ENCODE measurements around the gene CFI. TPM values are rescaled to one million over a fixed set of nuclear protein-coding genes. Genes with fewer than 3 reads are reported as not detected.

Gene CFI
- total RNA-seq, 4 donors from 2014 or later, result 48.4 to 141 (median 72.9) TPM

DNA sequence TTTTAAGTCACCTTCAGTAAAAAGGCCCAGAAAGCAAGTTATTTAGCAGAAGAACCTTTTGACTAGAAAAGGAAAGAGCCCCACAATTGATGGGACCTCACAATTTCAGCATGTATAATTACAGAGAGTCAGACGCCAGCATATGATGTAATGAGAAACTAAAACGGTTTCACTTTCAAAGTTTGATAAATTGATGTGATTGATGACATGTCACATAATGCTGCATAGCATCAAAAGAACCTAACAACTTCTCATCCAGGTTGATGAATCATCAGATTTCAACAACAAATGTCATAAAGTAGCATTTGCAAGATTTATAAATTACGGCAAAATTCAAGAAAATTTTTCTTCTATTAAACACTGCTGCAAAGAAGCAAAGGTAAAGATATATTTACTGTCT, 9.9 kb upstream of the CFI start:
- no peaks in the 10 kb centered on the region for H3K4me1 ChIP-seq
- no peaks in the 10 kb centered on the region for H3K27me3 ChIP-seq
- no peak for TF ChIP-seq POLR2A (IDR thresholded peaks at IDR 0.05)
- TF ChIP-seq, protein P1, sequence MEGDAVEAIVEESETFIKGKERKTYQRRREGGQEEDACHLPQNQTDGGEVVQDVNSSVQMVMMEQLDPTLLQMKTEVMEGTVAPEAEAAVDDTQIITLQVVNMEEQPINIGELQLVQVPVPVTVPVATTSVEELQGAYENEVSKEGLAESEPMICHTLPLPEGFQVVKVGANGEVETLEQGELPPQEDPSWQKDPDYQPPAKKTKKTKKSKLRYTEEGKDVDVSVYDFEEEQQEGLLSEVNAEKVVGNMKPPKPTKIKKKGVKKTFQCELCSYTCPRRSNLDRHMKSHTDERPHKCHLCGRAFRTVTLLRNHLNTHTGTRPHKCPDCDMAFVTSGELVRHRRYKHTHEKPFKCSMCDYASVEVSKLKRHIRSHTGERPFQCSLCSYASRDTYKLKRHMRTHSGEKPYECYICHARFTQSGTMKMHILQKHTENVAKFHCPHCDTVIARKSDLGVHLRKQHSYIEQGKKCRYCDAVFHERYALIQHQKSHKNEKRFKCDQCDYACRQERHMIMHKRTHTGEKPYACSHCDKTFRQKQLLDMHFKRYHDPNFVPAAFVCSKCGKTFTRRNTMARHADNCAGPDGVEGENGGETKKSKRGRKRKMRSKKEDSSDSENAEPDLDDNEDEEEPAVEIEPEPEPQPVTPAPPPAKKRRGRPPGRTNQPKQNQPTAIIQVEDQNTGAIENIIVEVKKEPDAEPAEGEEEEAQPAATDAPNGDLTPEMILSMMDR (IDR thresholded peaks at IDR 0.05), result no peak
- intact Hi-C loops (cut with DNase I; ENCODE audit: low total_unique reads), result no loop called here
- no peak overlapping the region for H3K4me3 ChIP-seq
- DNase-seq, result no peak
- H3K36me3 ChIP-seq, result no peaks in the 10 kb centered on the region
- H3K27ac ChIP-seq, result no peak overlapping the region
- no peaks in the 10 kb centered on the region for H3K9me3 ChIP-seq

DNA sequence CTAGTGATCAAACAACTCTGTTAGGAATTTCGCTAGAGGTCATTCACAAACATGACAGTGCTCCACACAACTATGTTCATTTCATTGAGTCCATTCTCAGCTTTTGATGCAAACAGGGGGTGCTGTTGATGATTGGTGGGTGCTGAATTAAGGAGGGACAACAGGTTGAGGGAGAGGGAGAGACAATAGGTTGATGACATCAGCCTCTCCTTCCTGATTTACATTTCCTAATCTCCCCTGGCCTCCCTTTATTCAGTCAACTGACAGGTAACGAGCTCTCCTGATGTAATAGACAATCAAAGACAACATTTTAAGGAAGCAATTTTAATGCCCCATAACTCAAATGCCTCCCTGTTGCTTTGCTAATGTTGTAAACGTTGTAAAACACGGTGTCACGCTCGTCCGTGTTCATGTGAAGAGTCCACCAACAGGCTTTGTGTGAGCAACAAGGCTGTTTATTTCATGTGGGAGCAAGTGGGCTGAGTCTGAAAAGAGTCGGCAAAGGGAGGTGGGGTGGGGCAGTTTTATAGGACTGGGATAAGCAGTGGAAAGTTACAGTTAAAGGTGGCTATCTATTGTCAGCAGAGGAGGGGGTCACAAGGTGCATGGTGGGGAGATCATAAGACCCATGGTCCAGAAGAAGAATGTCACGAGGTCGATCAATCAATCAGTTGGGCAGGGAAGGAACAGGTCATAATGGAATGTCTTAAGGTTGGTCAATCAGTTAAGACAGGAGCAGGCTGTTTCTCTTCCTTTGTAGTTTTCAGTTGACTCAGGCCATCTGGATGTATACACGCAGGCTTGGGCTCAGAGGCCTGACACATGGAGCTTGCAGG, 9.0 kb upstream of the CFI start:
- no peak for DNase-seq
- H3K4me1 ChIP-seq, result no peaks in the 10 kb centered on the region
- H3K27ac ChIP-seq, result no peak overlapping the region
- no peak overlapping the region for H3K4me3 ChIP-seq
- TF ChIP-seq, protein P1 (IDR thresholded peaks at IDR 0.05), result no peak
- no peak for TF ChIP-seq POLR2A (IDR thresholded peaks at IDR 0.05)
- intact Hi-C loops (cut with DNase I; ENCODE audit: low total_unique reads), result no loop called here
- H3K36me3 ChIP-seq, result no peaks in the 10 kb centered on the region
- no peaks in the 10 kb centered on the region for H3K9me3 ChIP-seq
- no peaks in the 10 kb centered on the region for H3K27me3 ChIP-seq

DNA sequence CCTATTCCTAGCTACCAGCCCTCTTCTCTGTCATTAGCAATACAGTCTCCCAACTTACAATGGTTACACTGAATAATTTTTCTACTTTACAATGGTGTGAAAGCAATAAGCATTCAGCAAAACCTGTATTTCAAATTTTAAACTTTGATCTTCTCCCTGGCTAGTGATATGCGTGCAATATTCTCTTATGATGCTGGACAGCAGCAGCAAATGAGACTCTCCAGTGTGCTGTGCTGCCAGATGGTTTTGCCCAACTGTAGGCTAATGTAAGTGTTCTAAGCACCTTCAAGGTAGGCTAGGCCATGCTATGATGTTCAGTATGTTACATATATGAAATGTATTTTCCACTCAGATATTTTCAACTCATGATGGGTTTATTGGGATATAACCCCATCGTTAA, 7.9 kb upstream of the CFI start:
- no peaks in the 10 kb centered on the region for H3K9me3 ChIP-seq
- no peaks in the 10 kb centered on the region for H3K36me3 ChIP-seq
- intact Hi-C loops (cut with DNase I; ENCODE audit: low total_unique reads), result no loop called here
- no peak for TF ChIP-seq POLR2A (IDR thresholded peaks at IDR 0.05)
- TF ChIP-seq, protein P1 (IDR thresholded peaks at IDR 0.05), result no peak
- DNase-seq, result no peak
- H3K27ac ChIP-seq, result no peak overlapping the region
- H3K4me3 ChIP-seq, result no peak overlapping the region
- no peaks in the 10 kb centered on the region for H3K4me1 ChIP-seq
- H3K27me3 ChIP-seq, result no peaks in the 10 kb centered on the region

DNA sequence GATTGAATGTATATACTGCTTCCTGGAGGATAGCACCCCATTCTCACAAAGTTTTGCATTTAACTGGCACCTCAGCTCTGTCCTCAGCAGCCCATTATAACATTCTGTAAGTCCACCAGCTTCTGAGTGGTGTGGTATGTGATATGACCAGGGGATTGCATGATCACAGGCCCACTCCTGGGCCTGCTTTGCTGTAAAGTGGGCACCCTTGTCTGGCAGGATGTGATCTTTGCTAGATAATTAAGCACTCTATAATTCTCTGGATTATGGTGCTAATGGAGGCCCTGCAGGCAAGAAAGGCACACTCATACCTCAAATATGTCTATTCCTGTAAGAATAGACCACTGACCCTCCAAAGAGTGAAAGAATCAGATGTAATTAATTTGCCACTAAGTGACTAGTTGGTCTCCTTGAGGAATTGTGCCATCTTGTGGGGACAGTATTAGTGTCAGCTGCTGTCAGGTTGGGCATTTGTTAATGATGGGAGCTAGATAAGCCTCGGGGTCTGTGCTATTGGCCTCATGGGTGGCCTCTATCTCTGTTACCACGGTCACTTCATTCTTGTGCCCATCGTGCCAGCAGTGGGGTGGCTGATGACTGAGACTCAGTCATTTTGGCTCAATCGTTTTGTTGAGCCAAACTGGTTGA, 2.2 kb upstream of the CFI start:
- no peaks in the 10 kb centered on the region for H3K4me1 ChIP-seq
- no peak for TF ChIP-seq POLR2A (IDR thresholded peaks at IDR 0.05)
- TF ChIP-seq, protein P1 (IDR thresholded peaks at IDR 0.05), result peak in 1 of 4 experiments; percentile 11
- no peak overlapping the region for H3K4me3 ChIP-seq
- H3K9me3 ChIP-seq, result no peaks in the 10 kb centered on the region
- no peak overlapping the region for H3K27ac ChIP-seq
- DNase-seq, result no peak
- H3K27me3 ChIP-seq, result no peaks in the 10 kb centered on the region
- intact Hi-C loops (cut with DNase I; ENCODE audit: low total_unique reads), result no loop called here
- no peaks in the 10 kb centered on the region for H3K36me3 ChIP-seq

DNA sequence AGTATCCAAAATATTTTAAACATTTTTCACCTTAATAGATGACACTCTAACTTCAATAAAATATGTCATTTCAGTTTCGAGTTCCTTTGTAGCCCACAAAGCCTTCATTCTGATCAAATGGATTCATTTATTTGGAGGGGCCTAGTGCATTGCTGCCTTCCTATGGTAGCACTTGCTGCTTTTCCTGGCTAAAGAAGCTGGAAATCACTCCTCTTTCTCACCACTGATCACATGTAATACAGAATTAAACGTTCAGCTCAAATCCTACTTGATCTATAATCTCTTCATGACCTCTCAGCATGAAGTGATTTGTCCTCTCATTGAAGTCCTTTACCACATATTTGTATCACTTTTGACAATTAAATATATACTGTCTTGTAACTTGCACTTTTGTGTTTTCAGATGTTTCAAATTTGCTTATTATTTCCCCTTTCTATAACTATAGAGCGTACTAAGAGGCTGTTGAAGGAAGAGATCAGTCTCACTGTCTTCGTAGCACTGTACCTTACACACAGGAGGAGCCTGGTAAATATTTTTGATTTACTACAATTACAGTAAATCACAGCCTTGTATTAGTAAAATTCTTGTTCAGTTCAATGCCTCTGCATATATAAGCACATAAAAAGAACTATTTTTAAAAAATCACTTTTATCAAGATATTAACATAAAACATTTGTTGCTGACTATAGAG, 555 bp downstream of the CFI start:
- no peak for DNase-seq
- intact Hi-C loops (cut with DNase I; ENCODE audit: low total_unique reads), result no loop called here
- no peak for TF ChIP-seq POLR2A (IDR thresholded peaks at IDR 0.05)
- TF ChIP-seq, protein P1 (IDR thresholded peaks at IDR 0.05), result no peak
- no peaks in the 10 kb centered on the region for H3K36me3 ChIP-seq
- peak overlapping the region in 1 of 2 donors; percentile 36 for H3K27ac ChIP-seq
- no peaks in the 10 kb centered on the region for H3K4me1 ChIP-seq
- no peak overlapping the region for H3K4me3 ChIP-seq
- H3K27me3 ChIP-seq, result no peaks in the 10 kb centered on the region
- no peaks in the 10 kb centered on the region for H3K9me3 ChIP-seq
